Measurements from ENCODE around the gene TTC39A.

Gene TTC39A

GRCh38 chr1:51272916-51273315 lies 57.4 kb downstream of the TTC39A start:
- Histone ChIP-seq H3K36me3 (peaks cover 47% of the 10 kb centered on the region), H3K27me3 (ENCODE audit: insufficient read depth, low read depth, severe bottlenecking) (no peaks in the 10 kb centered on the region), H3K27ac (no peak overlapping the region), H3K9me3 (ENCODE audit: severe bottlenecking) (no peaks in the 10 kb centered on the region), H3K4me3 (ENCODE audit: low read depth, low read length) (no peak overlapping the region)
- no peak for TF ChIP-seq CTCF (IDR thresholded peaks at IDR 0.05; ENCODE audit: low read depth, low read length)
- no peak for DNase-seq

- H3K27ac ChIP-seq = no peak overlapping the region
- TF ChIP-seq CTCF (IDR thresholded peaks at IDR 0.05; ENCODE audit: low read depth, low read length) = no peak
- DNase-seq = no peak
- H3K4me3 ChIP-seq (ENCODE audit: low read depth, low read length) = no peak overlapping the region
- H3K36me3 ChIP-seq = peaks cover 48% of the 10 kb centered on the region
- no peaks in the 10 kb centered on the region for H3K9me3 ChIP-seq (ENCODE audit: severe bottlenecking)
- no peaks in the 10 kb centered on the region for H3K27me3 ChIP-seq (ENCODE audit: insufficient read depth, low read depth, severe bottlenecking)
Observed at GRCh38 chr1:51270751-51271150, 59.6 kb downstream of the TTC39A start.

- Histone ChIP-seq H3K27ac (no peak overlapping the region), H3K36me3 (peaks cover 38% of the 10 kb centered on the region), H3K9me3 (ENCODE audit: severe bottlenecking) (no peaks in the 10 kb centered on the region), H3K4me3 (ENCODE audit: low read depth, low read length) (no peak overlapping the region), H3K27me3 (ENCODE audit: insufficient read depth, low read depth, severe bottlenecking) (no peaks in the 10 kb centered on the region)
- no peak for TF ChIP-seq CTCF (IDR thresholded peaks at IDR 0.05; ENCODE audit: low read depth, low read length)
- no peak for DNase-seq
Observed at GRCh38 chr1:51268634-51269033, 61.7 kb downstream of the TTC39A start.

GRCh38 chr1:51266791-51267190 lies 63.6 kb downstream of the TTC39A start:
- no peak overlapping the region for H3K27ac ChIP-seq

GRCh38 chr1:51266181-51266580 lies 64.2 kb downstream of the TTC39A start:
- TF ChIP-seq CTCF (IDR thresholded peaks at IDR 0.05; ENCODE audit: low read depth, low read length) = no peak
- Histone ChIP-seq H3K27me3 (ENCODE audit: insufficient read depth, low read depth, severe bottlenecking) (no peaks in the 10 kb centered on the region), H3K9me3 (ENCODE audit: severe bottlenecking) (no peaks in the 10 kb centered on the region), H3K27ac (no peak overlapping the region), H3K4me3 (ENCODE audit: low read depth, low read length) (no peak overlapping the region), H3K36me3 (peaks cover 30% of the 10 kb centered on the region)
- DNase-seq = no peak

More at GRCh38 chr1:51266791-51267190, 63.6 kb downstream of the TTC39A start:
- TF ChIP-seq CTCF (IDR thresholded peaks at IDR 0.05; ENCODE audit: low read depth, low read length) = no peak
- no peak for DNase-seq
- Histone ChIP-seq H3K36me3 (peaks cover 34% of the 10 kb centered on the region), H3K27me3 (ENCODE audit: insufficient read depth, low read depth, severe bottlenecking) (no peaks in the 10 kb centered on the region), H3K9me3 (ENCODE audit: severe bottlenecking) (no peaks in the 10 kb centered on the region), H3K4me3 (ENCODE audit: low read depth, low read length) (no peak overlapping the region)

- DNase-seq = no peak
- Histone ChIP-seq H3K4me3 (ENCODE audit: low read depth, low read length) (no peak overlapping the region), H3K36me3 (peaks cover 26% of the 10 kb centered on the region), H3K27ac (no peak overlapping the region), H3K27me3 (ENCODE audit: insufficient read depth, low read depth, severe bottlenecking) (no peaks in the 10 kb centered on the region), H3K9me3 (ENCODE audit: severe bottlenecking) (no peaks in the 10 kb centered on the region)
- no peak for TF ChIP-seq CTCF (IDR thresholded peaks at IDR 0.05; ENCODE audit: low read depth, low read length)
Observed at GRCh38 chr1:51265618-51266017, 64.7 kb downstream of the TTC39A start.

Data from WERI-Rb-1 (cell line).